Natural killer cell (primary cell): ENCODE results near the gene BCAS3. TPM values are rescaled to one million over a fixed set of nuclear protein-coding genes. Genes with fewer than 3 reads are reported as not detected.

Experiments
- ATAC-seq, 3 donors: fragments of 150-1000 bp in 2 of 3; fragments of 200-7000 bp in 1 of 3; cut with Tn5 transposase; 1 replicate in 1 of 3; 2 replicates in 2 of 3; pipeline ENCODE4 v1.10.0; 2021; ENCODE audit warnings: mild to moderate bottlenecking in 2 of 3, moderate library complexity in 2 of 3
- DNase-seq, 2 donors: peaks; one replicate each; pipeline versions ENCODE4 v3.0.0 to v3.0.0-alpha.2; 2013 to 2021; ENCODE audit warnings: mixed read lengths in 1 of 2
- H3K27ac ChIP-seq: one replicate; pipeline ENCODE4 v1.5.1; 2013; ENCODE audit warnings: mild to moderate bottlenecking, low read length
- H3K27me3 ChIP-seq: one replicate; pipeline ENCODE4 v1.6.1; 2013; ENCODE audit warnings: low read length; ENCODE audit not compliant: control insufficient read depth, insufficient read depth
- H3K36me3 ChIP-seq: one replicate; pipeline ENCODE4 v1.6.1; 2013; ENCODE audit warnings: low read length; ENCODE audit not compliant: control insufficient read depth, insufficient read depth
- H3K4me1 ChIP-seq: one replicate; pipeline ENCODE4 v1.6.1; 2013; ENCODE audit warnings: low read length; ENCODE audit not compliant: control insufficient read depth, insufficient read depth
- H3K4me3 ChIP-seq: one replicate; pipeline ENCODE4 v1.5.1; 2013; ENCODE audit warnings: low read length
- H3K9me3 ChIP-seq: one replicate; pipeline ENCODE4 v1.6.1; 2013; ENCODE audit warnings: low read length; ENCODE audit not compliant: control insufficient read depth, insufficient read depth
- H3K27ac Mint-ChIP-seq, 2 donors: one replicate each; pipeline ENCODE4 v1.8.0; 2022; ENCODE audit warnings: mild to moderate bottlenecking in 2 of 2, mixed read lengths in 2 of 2, moderate library complexity in 1 of 2
- H3K27me3 Mint-ChIP-seq, 2 donors: one replicate each; pipeline ENCODE4 v1.8.0; 2022; ENCODE audit warnings: low read depth in 2 of 2, mixed read lengths in 2 of 2
- H3K36me3 Mint-ChIP-seq: one replicate; pipeline ENCODE4 v1.8.0; 2022; ENCODE audit warnings: mixed read lengths
- H3K4me1 Mint-ChIP-seq, 2 donors: one replicate each; pipeline ENCODE4 v1.8.0; 2022; ENCODE audit warnings: mixed read lengths in 2 of 2
- H3K4me3 Mint-ChIP-seq: one replicate; pipeline ENCODE4 v1.8.0; 2022; ENCODE audit warnings: mild to moderate bottlenecking, moderate library complexity, mixed read lengths
- H3K9me3 Mint-ChIP-seq, 2 donors: one replicate each; pipeline ENCODE4 v1.8.0; 2022; ENCODE audit warnings: mixed read lengths in 2 of 2
- CTCF ChIP-seq: fragments of 200-600 bp; IDR thresholded peaks from one replicate; pipeline ENCODE4 v1.8.0; 2022; ENCODE audit warnings: antibody characterized with exemption
- WGBS: methylation state at CpG from one replicate; pipeline ENCODE4 v1.1.7; 2013; ENCODE audit warnings: missing lambda C conversion rate; ENCODE audit not compliant: insufficient coverage; 5-methylcytosine and 5-hydroxymethylcytosine counted together
- intact Hi-C: fragments of 100-400 bp; cut with micrococcal nuclease; formaldehyde crosslinking; loops from one replicate; pipeline ENCODE4 v1.14.2; 2022
- total RNA-seq, 4 donors: library from RNA; stranded (reverse); fragments of 120-200 nt in 1 of 4; gene quantifications; one replicate each; pipeline versions ENCODE4 v1.2.3 to v1.2.4, GENCODE V29; 2013 to 2022

BCAS3 gene
- total RNA-seq, 3 donors from 2014 or later (not counting 1 experiment from before 2014, with no cell fraction given) = 60.5 to 87.8 (median 72.0) TPM

GRCh38 chr17:61351745-61352407, 674.2 kb downstream of the BCAS3 start:
- Mint-ChIP-seq H3K9me3 (no peaks in the 10 kb centered on the region), H3K4me3 (no peak overlapping the region), H3K27ac (no peak overlapping the region), H3K4me1 (no peaks in the 10 kb centered on the region), H3K27me3 (no peaks in the 10 kb centered on the region), H3K36me3 (no peaks in the 10 kb centered on the region)
- Histone ChIP-seq H3K4me1 (no peaks in the 10 kb centered on the region), H3K27ac (no peak overlapping the region), H3K9me3 (no peaks in the 10 kb centered on the region), H3K36me3 (no peaks in the 10 kb centered on the region), H3K27me3 (no peaks in the 10 kb centered on the region), H3K4me3 (no peak overlapping the region)
- DNase-seq (no peak), ATAC-seq (no peak)
- 79% methylated on average over 4 of the region's 5 CpGs for WGBS
- intact Hi-C loops = no loop called here
- no peak for TF ChIP-seq CTCF

- no peak overlapping the region for H3K4me3 Mint-ChIP-seq
Observed at GRCh38 chr17:61352408-61352770, 674.7 kb downstream of the BCAS3 start.

GRCh38 chr17:61352781-61353491, 675.3 kb downstream of the BCAS3 start:
- no peak for DNase-seq
- Mint-ChIP-seq H3K9me3 (no peaks in the 10 kb centered on the region), H3K36me3 (no peaks in the 10 kb centered on the region), H3K27me3 (no peaks in the 10 kb centered on the region), H3K4me1 (no peaks in the 10 kb centered on the region), H3K27ac (no peak overlapping the region), H3K4me3 (no peak overlapping the region)
- Histone ChIP-seq H3K4me3 (no peak overlapping the region), H3K9me3 (no peaks in the 10 kb centered on the region), H3K36me3 (no peaks in the 10 kb centered on the region), H3K27ac (no peak overlapping the region), H3K4me1 (no peaks in the 10 kb centered on the region), H3K27me3 (no peaks in the 10 kb centered on the region)
- ATAC-seq = no peak
- no peak for TF ChIP-seq CTCF
- intact Hi-C loops = no loop called here
- 93% methylated on average over 11 of the region's 12 CpGs for whole genome bisulfite sequencing

More at GRCh38 chr17:61352408-61352770, 674.7 kb downstream of the BCAS3 start:
- WGBS = 89% methylated on average over 7 of the region's 7 CpGs
- no peaks in the 10 kb centered on the region for H3K36me3 Mint-ChIP-seq
- no peaks in the 10 kb centered on the region for H3K27me3 Mint-ChIP-seq
- no peak for ATAC-seq
- H3K4me1 Mint-ChIP-seq = no peaks in the 10 kb centered on the region
- no peaks in the 10 kb centered on the region for H3K27me3 ChIP-seq
- no peak overlapping the region for H3K4me3 ChIP-seq
- no peaks in the 10 kb centered on the region for H3K9me3 Mint-ChIP-seq
- no peaks in the 10 kb centered on the region for H3K36me3 ChIP-seq
- no peak for DNase-seq
- TF ChIP-seq CTCF = no peak
- no peaks in the 10 kb centered on the region for H3K9me3 ChIP-seq
- no peak overlapping the region for H3K27ac Mint-ChIP-seq
- intact Hi-C loops = no loop called here
- H3K4me1 ChIP-seq = no peaks in the 10 kb centered on the region
- H3K27ac ChIP-seq = no peak overlapping the region
